Stimulated activated CD4-positive, alpha-beta T cell treated with anti-CD3 and anti-CD28 coated beads, Interleukin-1b, Interleukin-23, amount 100 ng/mL, for 24 hours (primary cell): ENCODE measurements around the gene SLC39A1.

Source experiments
- DNase-seq, 4 experiments: peaks; one replicate each; pipeline ENCODE4 v3.0.0-alpha.2; 2020; ENCODE audit warnings: low read depth in 4 of 4, low spot score in 1 of 4

Gene SLC39A1

GRCh38 chr1:153977250-153978240, 14.2 kb upstream of the SLC39A1 start, which contains the start of gene JTB:
JTB (minus strand) TSS chr1:153977674; CDS start chr1:153977252, 422 bp downstream.
- DNase-seq: peak; percentile 69 to 85 (median 77)

- no peak for DNase-seq
These were observed 13.5 kb upstream of the SLC39A1 start for GRCh38 chr1:153976819-153977249.

GRCh38 chr1:153973525-153973924, 10.2 kb upstream of the SLC39A1 start:
- no peak for DNase-seq

- no peak for DNase-seq
These were observed 9.7 kb upstream of the SLC39A1 start for GRCh38 chr1:153973071-153973470.

GRCh38 chr1:153970346-153970745, 7.0 kb upstream of the SLC39A1 start:
- DNase-seq: no peak

GRCh38 chr1:153968972-153969371, 5.6 kb upstream of the SLC39A1 start:
- no peak for DNase-seq

- DNase-seq: no peak
These were observed 5.1 kb upstream of the SLC39A1 start for GRCh38 chr1:153968408-153968807.

- DNase-seq: no peak
These were observed 4.6 kb upstream of the SLC39A1 start for GRCh38 chr1:153968000-153968363.

GRCh38 chr1:153967107-153967999, 4.0 kb upstream of the SLC39A1 start, which contains the start of gene CREB3L4:
CREB3L4 (plus strand) TSS chr1:153967902; CDS start chr1:153968526, 624 bp downstream.
- DNase-seq: peak in 2 of 4 experiments; percentile 62 to 77

- no peak for DNase-seq
These were observed 554 bp upstream of the SLC39A1 start for GRCh38 chr1:153963850-153964331.

- DNase-seq: no peak
These were observed 978 bp downstream of the SLC39A1 start for GRCh38 chr1:153962088-153963029.

- DNase-seq: no peak
These were observed 1.9 kb downstream of the SLC39A1 start for GRCh38 chr1:153961421-153961820.

- no peak for DNase-seq
These were observed 3.1 kb downstream of the SLC39A1 start for GRCh38 chr1:153960206-153960605.

- no peak for DNase-seq
These were observed 3.9 kb downstream of the SLC39A1 start for GRCh38 chr1:153959454-153959853.

- no peak for DNase-seq
These were observed 4.4 kb downstream of the SLC39A1 start for GRCh38 chr1:153958961-153959260.

- peak; percentile 89 to 97 (median 94) for DNase-seq
These were observed 5.0 kb downstream of the SLC39A1 start, which contains the start of gene CRTC2 for GRCh38 chr1:153958111-153958960. CRTC2 (minus strand) TSS chr1:153958612; CDS start chr1:153958497, 115 bp downstream.

GRCh38 chr1:153957744-153958110, 5.6 kb downstream of the SLC39A1 start:
- no peak for DNase-seq

GRCh38 chr1:153956997-153957715, 6.2 kb downstream of the SLC39A1 start:
- no peak for DNase-seq

GRCh38 chr1:153954826-153955225, 8.5 kb downstream of the SLC39A1 start:
- DNase-seq: no peak
